GM04504 (cell line): ENCODE results near the gene CALN1.
"Not testable (repeated sequence)": the region's sequence is repeated elsewhere in the genome, so short reads cannot be mapped to it uniquely, and the experiment has no call there.

ENCODE experiments used
- DNase-seq: peaks from one replicate; pipeline ENCODE4 v3.0.0-alpha.2; 2012; ENCODE audit warnings: low read depth

The CALN1 gene

DNA sequence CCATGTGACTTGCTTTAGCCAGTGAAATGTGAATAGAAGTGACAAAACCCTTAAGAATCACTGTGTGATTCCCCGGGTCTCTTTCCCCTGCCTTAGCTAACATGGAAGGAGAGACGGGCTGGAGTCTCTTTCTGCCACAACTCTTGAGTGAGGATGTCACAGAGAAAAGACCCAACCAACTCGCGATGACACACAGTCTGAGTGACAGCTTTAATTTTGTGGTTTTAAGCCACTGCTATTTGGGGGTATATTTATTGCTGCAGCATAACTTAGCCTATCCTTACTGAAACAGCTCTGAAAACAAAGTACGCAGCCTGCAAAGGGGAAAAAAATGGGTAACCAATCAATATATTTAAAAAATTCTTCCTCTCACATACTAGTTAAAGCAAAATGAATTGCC lies 319.4 kb downstream of the CALN1 start:
- no peak for DNase-seq

DNA sequence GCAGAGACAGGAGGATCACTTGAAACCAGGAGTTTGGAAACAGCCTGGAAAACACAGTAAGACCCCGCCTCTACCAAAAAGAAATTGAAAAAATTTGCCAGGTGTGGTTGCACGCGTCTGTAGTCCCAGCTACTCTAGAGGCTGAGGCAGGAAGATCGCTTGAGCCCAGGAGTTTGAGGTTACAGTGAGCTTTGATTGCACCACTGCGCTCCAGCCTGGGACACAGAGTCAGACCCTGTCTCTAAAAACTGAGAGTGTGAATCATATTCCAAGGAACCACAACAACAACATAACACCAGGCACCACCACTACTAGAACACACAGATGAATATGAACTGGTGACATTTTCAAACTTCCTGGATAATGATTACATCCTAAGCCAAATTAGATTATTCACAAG lies 324.2 kb downstream of the CALN1 start:
- DNase-seq, result no peak

DNA sequence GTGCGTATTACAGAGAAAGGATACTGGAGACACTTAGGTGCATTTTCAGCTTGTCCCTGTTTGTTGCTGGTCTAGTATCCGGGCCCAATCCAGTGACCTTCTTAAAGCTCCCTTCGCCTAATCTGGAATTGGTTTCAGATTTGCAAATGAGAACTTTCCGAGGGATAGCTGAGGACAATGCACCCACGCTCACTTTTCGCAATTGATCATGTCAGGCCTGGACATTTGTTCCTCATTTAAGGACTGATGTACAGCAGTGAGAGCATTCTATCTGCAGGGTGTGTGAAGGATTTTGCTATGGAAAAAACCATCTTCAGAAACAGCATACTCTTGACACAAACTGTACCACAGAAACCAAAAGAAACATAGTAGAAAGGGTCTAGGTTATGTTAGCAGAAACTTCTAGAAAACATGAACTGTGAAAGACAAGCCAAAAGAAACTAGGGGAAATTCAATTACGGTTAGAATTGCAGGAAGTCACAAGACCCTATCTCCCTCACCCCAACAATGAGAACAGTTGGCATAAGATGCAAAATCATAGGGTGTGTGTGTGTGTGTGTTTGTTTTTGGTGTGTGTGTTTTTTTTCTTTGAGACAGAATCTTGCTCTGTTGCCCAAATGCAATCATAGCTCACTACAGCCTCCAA lies 331.1 kb downstream of the CALN1 start:
- DNase-seq, result no peak

DNA sequence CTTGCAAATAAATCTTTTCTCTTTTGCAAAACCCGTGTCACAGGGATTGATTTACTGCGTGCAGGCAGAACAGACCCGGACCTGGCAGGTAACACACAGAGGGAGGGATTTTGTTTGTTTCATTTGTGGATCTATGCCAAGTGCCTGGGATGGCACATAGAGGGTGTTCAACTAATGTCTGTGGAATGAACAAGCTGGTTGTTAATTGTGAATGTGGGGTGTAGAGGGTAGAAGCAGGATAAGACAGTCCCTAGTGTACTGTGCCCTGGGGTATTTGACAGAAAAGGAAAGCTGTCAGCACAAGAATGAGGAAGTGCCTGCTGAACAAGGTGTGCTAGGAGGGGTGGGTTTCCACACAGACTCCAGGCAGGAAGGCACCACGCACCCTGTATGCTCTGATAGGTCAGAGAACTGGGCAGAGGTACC lies 331.8 kb downstream of the CALN1 start:
- DNase-seq, result no peak

DNA sequence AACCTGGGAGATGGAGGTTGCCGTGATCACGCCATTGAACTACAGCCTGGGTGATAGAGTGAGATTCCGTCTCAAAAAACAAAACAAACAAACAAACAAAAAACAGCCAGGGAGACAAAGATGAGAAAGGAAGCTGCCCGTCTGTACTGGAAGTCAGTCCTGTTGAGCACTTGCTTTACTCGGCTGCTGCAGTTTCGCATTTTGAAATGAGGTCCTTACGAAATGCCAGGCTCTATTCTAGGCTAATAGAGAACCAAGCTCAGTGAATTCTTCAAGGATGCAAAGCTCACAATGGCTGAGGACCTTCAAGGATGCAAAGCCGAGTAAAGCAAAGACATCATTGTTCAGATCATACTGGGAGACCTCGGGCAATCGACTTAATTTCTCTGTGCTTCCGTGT lies 333.3 kb downstream of the CALN1 start:
- no peak for DNase-seq

DNA sequence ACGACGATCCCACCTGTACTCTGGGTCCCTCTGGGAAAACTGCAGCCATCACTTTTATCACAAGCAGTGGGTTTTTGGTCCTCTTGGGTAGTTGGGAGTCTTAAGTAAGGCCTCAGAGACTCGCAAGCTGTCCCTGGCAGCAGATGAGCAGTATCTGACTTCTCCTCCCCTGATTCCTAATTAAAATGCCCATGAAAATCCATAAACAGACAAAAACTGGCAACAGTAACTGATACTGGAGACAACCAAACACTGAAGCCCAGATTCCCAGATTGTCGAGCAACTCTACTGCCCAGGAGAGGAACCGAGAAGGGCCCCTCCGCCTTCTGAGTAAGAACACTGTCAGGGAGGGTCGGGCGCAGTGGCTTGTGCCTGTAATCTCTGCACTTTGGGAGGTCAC lies 333.8 kb downstream of the CALN1 start:
- DNase-seq, result no peak

DNA sequence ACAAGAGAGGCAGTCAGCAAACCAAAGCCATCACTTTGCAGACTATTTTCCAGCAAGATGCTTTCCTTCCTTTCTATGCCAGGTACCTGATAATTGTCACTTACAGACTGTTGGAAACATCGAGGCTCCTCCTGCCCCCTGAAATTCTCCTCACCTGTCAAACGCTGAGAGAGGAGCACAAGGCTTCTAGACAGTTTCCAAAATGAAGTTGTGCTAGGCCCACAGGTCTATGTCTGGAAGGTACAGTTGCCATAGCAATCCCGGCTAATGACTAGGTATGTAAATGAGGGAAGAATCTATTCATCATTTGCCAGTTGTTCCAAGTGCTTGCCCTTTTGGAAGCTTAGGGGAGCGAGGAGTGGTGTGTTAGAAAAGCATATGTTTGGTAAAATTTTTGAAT lies 334.4 kb downstream of the CALN1 start:
- no peak for DNase-seq

DNA sequence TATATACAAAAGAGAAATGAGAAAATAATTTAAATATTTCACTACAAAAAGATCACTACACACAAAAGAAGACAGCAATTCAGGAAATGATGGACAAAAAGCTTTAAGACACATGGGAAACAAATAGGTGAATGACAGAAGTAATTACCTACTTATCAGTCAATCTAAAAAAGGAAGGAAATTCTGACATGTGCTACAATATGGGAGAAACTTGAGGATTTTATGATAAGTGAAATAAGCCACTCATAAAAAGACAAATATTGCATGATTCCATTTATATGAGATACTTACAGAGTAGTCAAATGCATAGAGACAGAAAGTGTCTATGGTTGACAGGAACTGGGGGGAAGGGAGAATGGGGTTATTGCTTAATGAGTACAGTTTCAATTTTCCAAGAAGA lies 339.2 kb downstream of the CALN1 start:
- no peak for DNase-seq

DNA sequence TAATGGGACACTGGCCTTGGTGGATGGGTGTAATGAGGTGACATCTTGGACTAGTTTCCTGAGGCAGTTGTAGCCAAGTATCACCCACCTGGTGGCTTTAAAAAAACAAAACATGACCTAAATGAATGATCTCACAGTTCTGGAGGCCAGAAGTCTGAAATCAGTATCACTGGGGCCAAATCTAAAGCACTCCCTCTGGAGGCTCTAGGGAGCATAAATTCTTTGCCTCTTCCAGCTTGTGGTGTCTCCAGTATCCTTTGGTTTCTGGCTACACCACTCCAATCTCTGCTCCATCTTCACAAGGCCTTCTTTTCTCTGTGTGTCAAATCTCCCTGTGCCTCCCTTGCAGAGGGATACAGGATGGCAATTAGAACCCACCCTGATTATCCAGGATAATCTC lies 342.9 kb downstream of the CALN1 start:
- DNase-seq, result no peak

DNA sequence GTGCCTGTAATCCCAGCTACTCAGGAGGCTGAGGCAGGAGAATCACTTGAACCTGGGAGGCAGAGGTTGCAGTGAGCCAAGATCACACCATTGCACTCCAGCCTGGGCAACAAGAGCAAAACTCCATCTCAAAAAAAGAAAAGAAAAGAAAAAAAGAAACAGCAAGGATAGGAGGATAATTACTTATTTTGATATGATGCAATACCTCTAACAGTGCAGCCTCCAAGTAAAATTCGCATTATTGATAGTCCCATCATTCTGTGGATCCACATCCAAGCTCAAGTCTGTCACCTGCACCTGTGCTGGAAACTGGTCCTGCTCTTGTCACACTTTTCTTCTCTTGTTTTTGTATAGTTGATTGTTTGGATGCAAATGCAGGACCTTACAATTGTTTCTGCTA lies 346.4 kb downstream of the CALN1 start:
- DNase-seq, result not testable (repeated sequence)

DNA sequence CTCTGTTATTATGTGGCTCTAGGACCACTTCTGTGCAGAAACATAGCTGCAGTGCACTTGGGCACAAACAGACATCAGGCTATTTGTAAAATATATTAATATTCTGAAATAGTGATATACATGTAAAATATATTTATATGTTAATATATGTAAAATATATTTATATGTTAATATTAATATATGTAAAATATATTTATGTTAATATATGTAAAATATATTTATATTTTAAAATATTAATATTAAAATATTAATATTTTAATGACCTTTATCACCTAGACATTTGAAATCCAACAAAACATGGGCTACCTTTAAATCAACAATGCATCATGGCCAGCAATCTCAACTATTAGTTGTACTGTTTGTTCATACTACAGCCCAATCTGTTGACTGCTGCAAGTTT lies 347.2 kb downstream of the CALN1 start:
- DNase-seq, result no peak

DNA sequence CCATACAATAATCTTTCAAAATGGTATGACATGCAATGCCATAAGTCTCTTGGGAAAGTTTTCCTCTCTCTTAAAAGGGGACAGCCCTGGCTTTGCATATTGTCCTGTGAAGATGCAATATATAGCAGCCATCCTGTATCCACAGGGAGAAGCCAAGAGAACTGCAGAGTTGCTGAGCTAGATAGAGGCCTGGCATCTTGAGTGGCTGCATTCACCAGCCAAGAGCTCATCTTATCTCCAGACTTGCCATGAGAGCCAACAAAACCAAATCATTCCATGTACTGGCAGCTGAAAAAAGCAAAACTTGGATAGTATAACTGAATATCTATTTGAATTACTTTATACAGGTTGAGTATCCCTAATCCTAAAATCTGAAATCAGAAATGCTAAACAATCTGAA lies 348.8 kb downstream of the CALN1 start:
- DNase-seq, result no peak

DNA sequence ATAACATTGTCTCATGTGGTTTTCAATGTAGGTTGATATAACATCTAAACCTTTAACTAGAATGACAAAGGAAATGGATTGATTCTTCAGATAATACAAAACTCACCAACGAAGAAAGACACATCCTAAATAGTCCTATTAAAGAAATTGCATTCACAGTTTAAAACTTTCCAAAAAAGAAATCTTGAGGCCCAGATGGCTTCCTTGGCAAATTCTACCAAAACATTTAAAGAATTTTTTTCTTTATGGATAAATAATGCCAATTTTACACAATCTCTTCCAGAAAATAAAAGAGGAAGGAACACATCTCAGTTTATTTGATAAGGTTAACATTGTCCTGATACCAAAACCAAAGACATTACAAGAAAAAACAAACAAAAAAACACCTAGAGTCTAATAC lies 349.5 kb downstream of the CALN1 start:
- no peak for DNase-seq

DNA sequence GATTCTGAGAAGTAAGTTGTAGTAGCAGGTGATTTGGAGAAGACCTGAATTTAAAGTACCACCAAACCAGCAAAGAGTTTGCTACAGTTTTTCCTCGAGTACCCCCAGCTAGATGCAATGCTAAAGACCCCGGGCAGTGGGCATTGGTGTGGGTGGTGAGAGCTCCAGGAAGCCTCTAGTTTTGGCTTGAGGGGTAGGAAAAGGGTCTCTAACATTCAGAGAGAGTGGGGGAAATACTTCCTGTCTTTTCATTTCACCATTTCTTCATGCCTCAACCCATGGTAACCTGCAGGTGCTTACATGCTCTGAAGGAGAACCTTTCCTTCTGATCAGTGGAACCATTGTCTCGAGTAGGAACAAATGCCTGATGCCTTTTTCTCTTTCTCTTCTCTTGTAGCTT lies 352.2 kb downstream of the CALN1 start:
- no peak for DNase-seq

DNA sequence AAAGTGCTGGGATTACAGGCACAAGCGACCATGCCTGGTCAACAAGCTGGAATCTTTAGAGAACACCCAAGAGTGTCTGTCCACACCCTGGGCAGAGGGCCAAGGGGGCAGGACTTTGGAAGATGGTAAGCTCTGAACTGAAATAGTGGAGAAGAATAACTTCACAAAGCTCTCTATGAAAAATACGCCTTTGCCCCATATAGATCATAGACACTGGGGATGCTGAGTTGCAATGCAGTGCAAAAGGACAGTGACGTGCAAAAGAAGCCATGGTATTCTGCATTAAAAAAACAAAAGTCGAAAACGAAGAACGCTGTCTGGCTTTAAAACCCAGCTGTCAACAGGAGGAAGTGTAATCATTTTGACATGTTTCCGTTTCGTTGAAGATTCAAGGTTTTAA lies 353.6 kb downstream of the CALN1 start:
- DNase-seq, result no peak

DNA sequence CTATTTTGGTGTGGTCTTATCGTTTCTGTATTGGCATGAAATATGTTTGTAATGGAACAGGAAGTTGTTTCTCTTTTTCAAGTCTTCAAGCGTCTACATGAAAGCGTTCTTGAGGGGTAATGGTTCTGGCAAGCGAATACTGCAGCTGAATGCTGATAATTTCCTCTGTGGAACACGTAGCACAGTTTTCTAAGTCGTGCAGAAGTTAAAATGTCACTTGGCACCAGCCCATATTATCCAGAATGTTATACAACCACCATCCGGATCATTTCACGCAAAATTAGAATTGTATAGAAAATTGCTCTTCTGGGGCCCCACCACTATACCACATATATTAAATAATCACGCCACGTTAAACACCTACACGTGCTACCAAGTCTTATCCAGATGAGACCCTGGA lies 354.3 kb downstream of the CALN1 start:
- no peak for DNase-seq

DNA sequence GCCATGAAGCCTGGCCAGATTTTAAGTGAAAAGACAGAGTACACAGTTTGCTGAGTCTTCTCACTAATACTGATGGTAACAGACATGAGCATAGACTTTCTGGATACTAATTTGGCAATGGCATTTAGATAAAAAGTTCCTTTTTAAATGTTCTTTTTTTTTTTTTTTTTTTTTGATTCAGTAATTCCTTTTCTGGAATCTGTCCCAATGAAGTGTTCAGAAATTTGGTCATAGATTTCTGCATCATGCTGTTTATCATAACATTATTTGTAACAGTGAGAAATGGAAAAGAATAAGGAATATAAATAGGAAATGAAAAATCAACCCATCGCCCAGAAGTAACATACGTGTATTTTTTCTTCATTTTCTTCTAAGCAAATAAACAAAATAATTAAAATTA lies 354.9 kb downstream of the CALN1 start:
- no peak for DNase-seq

DNA sequence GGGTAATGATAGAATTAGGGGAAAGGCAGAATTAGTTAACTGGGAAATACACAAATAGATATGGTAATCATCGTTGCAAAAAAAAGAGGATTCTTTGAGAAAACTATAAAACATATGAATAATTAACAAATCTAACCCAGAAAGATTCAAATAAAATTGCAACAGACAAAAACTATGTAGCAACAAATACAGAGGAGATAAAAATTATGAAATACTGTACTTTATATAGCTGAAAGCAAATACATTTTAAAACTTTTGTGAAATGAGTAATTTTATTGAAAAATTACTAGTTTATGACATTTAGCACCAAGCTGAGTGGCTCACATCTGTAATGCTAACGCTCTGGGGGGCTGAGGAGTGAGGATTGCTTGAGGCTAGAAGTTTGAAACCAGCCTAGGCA lies 356.7 kb downstream of the CALN1 start:
- no peak for DNase-seq

DNA sequence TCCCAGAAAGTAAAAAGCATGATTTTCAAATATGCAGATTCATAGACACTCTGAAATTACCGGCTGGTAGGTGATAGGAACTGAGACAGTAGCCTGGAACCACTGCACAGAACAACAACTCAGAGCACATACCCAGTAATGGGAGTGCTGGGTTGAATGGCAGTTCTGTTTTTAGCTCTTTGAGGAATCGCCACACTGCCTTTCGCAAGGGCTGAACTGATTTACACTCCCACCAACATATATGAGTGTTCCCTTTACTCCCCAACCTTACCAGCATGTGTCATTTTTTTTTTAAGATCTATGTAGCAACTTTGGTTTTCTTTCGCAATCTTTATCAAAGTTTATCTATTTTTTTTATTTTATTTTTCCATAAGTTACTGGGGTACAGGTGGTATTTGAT lies 358.8 kb downstream of the CALN1 start:
- no peak for DNase-seq

DNA sequence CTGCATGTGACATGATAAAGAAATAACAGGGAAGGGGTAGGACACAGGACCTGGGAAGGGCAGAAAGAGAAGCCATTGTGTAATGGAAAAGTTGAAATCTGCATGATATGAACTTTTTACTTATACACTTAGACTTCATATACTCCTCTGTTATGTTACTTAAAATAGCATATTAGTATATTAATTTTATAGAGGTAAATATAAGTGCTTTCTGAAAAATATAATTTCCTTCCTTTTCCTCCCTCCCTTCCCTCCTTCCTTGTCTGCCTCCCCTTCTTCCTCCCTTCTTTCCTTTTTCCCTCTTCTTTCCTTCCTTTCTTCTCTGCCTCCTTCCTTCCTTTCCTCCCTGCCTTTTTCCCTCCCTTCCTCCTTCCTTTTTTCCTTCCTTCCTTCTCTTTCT lies 363.7 kb downstream of the CALN1 start:
- no peak for DNase-seq

DNA sequence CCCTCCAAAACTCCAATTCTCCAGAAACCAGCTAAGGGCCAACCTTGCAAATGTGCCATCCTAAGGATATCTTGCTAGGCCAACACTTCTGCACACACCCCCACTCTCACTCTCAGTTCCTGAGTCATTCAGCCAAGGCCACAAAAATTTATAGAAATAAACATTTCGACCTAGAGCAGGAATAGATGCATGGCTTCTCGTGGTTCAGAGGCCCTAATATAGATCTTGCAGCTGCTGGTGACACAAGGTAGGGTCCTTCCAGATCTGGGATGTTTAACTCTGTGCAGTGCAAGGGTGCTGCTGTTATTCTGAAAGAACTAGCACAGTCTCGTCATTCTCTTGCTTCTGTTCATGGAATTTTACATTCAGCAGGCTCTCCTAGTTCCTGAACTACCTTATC lies 369.3 kb downstream of the CALN1 start:
- DNase-seq, result no peak

DNA sequence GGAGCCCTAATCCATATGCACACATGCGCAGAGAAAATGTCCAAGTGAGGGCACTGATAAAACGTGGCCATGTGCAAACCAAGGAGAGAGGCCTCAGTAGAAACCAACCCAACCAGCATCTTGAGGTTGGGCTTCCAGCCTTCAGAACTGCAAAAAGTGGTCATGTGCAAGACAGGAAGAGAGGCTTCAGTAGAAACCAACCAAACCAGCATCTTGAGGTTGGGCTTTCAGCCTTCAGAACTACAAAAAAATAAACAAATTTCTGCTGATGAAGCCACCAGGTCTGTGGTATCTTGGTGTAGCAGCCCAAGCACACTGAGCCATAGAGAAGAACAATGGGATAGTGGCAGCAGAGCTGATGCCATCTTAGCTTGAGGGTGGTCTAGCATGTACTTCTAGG lies 371.5 kb downstream of the CALN1 start:
- no peak for DNase-seq

DNA sequence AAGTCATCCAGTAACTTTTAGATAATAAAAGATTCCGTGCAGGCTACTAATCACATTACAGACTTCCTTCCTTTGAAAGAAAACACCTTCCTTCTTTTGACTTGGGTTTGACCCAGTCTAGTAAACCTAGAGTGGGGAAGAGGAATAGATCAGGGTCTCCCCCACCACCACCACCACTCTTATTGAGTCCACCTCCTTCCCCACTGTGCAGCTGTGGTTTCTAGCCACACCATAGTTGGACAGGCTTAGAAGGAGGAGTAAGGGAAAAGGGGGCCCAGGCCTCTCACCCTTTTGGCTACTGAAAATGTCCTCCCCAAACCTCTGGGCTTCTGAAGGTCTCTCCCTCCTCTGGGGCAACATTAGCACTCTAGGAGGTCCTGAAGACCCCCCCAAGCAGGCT lies 372.7 kb downstream of the CALN1 start:
- DNase-seq, result no peak

DNA sequence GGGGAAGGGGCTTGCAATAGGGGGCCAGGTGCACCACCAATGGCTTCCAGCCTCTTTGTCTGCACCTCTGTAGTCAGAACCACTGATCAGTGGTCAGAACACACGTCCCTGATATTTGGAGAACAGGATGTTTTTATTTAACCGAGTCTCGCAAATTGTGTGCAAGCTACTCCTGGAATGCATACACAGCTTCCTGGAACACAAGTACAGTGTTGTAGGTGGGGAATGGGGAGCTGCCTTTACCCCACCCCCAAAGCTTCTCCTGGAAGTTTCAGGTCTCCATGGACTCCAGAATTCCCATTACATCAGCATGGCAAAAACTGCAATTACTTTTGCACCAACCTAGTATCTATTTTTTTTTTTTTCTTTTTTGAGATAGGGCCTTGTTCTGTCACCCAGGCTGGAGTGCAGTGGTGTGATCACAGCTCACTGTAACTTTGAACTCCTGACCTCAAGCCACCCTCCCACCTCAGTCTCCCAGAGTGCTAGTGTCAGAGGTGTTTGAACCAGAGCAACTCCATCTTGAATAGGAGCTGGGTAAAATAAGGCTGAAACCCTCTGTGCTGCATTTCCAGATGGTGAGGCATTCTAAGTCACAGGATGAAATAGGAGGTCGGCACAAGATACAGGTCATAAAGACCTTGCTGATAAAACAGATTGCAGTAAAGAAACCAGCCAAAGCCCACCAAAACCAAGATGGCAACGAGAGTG lies 374.0 kb downstream of the CALN1 start:
- DNase-seq, result no peak
